SK-MEL-5 (cell line): Measurements from ENCODE around the gene FOXJ1. TPM values are rescaled to one million over a fixed set of nuclear protein-coding genes. Genes with fewer than 3 reads are reported as not detected.
"Not testable (repeated sequence)": the region's sequence is repeated elsewhere in the genome, so short reads cannot be mapped to it uniquely, and the experiment has no call there.

Experiments
- DNase-seq: peaks from one replicate; pipeline ENCODE4 v3.0.0-alpha.2; 2016; ENCODE audit warnings: low read depth, low spot score
- in situ Hi-C: cut with HindIII; loops from 2 replicates; pipeline ENCODE4 v1.10.0; 2016; ENCODE audit warnings: low sequenced_read_pairs, high pct_unique_total_duplicates, low pct_unique_long_range_greater_than_20kb
- polyA plus RNA-seq, 2 experiments: library from polyadenylated mRNA; depleted of rRNA; stranded (reverse); fragments of >200 nt; gene quantifications; 2 replicates each; pipeline ENCODE4 v1.2.3, GENCODE V29; 2015
- total RNA-seq: library from RNA; depleted of rRNA; stranded (reverse); fragments of >200 nt; shearing (Covaris generic); gene quantifications from 2 replicates; pipeline ENCODE4 v1.2.3, GENCODE V29; 2014; rRNA removed

FOXJ1 gene
- not detected in 2 replicates for total RNA-seq
- 0.02 and 0.04 TPM in 2 replicates for polyA plus RNA-seq (2015; cell fraction: cytosol; rRNA removed)
- 0.11 TPM in 1 of 2 replicates, not detected in the other for polyA plus RNA-seq (2015; cell fraction: nucleus; rRNA removed)

- in situ Hi-C loops, result no loop called here
Observed at GRCh38 chr17:76141212-76142038, at the start of gene FOXJ1. FOXJ1 (minus strand) TSS chr17:76141245; CDS start chr17:76140395, 850 bp downstream.

DNA sequence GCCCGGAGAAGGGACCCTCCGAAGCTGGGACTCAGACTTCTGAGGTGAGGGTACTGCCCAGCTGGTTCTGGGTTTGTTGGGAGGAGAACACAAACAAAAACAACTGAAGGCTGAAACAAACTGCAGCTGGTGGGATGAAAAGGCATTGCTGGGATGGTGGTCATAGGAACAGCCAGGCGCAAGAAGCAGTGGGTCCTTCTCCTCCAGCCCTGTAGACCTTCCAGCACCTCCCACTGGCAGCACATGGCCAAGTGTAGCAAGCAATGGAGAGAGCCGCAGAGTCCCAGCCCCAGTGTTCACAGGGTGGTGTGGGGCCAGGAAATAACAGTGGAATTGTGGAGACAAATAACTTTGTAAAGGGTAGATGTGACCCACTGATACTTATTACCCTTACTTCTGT lies 48.7 kb upstream of the FOXJ1 start:
- in situ Hi-C loops, result loop anchor here (25.0 kb wide), 1 partner anchor 152 kb away; the partner anchor contains the start of gene EVPL
- peak; percentile 33 for DNase-seq

More at GRCh38 chr17:76141212-76142038, at the start of gene FOXJ1:
- peak; percentile 95 for DNase-seq

DNA sequence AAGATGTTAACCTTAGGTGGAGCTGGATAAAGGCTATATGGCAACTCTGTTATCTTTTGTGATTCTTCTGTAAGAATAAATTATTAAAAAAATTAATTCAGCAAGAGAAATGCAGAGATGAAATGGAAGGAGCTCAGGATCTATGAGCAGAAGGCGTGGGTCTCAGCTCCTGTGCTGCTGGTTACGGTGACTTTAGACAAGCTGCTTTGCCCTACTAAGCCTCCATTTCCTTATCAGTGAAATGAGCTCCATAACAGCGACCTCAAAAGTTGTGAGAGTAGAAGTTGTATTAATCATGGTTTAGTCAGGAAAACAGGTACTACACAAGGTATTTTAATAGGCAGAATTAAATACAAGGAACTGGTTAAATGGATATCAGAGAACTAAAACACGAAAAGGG lies 48.2 kb upstream of the FOXJ1 start:
- in situ Hi-C loops, result loop anchor here (25.0 kb wide), 1 partner anchor 152 kb away; the partner anchor contains the start of gene EVPL
- DNase-seq, result no peak

DNA sequence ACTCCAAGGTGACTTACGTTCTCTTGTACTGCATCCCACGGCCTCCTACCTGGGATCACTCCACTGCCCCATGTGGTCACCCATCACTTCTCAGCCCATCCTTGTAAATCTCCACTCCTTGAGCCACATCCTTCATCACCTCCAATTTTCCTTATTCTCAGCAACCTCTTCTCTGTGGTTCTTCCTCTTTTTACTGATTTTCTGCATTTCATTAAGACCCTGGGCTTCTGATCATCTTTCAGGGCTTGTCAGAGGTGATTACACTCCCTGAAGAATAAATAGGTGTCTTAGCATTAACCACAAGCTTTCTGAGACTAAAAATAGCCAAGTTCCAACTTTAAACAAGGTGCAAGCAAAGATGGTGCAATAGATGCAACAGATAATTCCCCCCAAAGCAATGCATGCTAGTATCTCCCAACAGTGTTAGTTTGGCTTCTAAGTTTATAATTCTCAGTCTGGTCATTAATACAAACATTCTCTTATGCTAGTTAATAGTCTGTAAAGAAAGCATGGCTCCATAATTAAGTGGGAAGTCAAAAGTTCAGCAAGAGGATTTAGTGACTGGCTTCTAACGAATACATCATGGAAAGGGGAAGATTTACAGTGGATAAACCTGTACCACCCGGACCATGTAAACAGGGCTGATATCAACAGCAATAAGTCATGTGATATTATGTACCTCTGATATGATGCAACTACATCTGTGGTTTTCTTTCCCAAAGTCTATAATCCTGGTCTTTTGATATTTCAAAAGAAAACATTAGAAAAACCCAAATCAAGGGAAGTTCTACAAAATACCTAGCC lies 47.4 kb upstream of the FOXJ1 start:
- in situ Hi-C loops, result loop anchor here (25.0 kb wide), 1 partner anchor 151 kb away; the partner anchor contains the start of gene EVPL
- no peak for DNase-seq

GRCh38 chr17:76186774-76187173 lies 45.7 kb upstream of the FOXJ1 start:
- in situ Hi-C loops, result loop anchor here (25.0 kb wide), 1 partner anchor 149 kb away; the partner anchor contains the start of gene EVPL
- DNase-seq, result not testable (repeated sequence)

DNA sequence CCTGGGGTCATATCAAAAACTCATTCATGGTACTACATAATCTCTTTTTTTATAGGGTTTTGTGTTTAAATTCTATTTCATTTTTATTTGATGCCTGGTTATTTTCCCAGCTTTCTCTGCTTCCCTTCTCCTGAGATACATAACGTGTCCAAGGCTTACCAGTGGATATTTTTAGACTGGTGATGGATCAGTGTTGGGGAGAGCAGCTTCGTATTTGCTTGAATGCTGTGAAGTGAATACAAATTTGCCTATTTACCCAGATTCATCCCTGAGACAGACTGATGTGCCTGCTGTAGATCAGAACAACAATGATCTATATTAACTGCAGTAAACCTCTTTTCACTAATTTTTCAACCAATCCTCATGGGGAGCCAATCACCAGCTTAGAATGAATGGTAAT lies 43.2 kb upstream of the FOXJ1 start:
- in situ Hi-C loops, result loop anchor here (25.0 kb wide), 1 partner anchor 147 kb away; the partner anchor contains the start of gene EVPL

DNA sequence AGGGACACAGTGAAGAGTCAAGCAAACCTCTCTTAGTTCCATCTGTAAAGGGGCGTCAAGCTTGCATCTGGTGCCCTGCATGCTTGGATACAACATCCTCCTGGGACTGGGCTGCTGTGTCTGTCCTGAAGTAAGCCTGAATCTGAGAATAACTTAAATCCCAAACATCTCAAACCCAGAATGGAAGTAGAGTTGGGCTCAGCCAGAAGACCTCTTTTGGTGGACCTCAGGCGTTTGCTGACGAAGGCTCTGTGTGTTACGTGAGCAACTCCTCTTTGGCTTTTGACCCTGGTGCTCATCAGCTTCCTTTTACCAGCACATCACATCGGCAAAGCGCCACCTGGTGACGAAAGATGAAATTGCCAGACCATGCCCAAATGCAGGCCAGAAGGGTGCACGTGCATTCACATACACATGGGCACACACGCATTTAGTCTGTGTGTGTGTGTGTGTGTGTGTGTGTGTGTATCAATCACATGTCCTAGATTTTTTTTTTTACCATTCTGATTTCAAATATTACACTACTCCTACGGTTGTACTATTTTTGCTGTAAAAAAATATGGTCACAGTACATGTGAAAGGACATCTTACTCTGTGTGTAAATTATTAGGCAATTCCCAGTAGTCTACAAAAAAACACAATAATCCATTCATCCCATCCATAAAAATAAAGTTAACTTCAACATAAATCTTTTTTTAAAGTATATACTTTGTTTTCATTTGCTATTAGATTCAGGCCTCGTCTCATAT lies 41.1 kb upstream of the FOXJ1 start:
- peak; percentile 99 for DNase-seq
- in situ Hi-C loops, result loop anchor here (25.0 kb wide), 1 partner anchor 145 kb away; the partner anchor contains the start of gene EVPL

More for the DNA sequence above, 43.2 kb upstream of the FOXJ1 start:
- DNase-seq, result no peak

DNA sequence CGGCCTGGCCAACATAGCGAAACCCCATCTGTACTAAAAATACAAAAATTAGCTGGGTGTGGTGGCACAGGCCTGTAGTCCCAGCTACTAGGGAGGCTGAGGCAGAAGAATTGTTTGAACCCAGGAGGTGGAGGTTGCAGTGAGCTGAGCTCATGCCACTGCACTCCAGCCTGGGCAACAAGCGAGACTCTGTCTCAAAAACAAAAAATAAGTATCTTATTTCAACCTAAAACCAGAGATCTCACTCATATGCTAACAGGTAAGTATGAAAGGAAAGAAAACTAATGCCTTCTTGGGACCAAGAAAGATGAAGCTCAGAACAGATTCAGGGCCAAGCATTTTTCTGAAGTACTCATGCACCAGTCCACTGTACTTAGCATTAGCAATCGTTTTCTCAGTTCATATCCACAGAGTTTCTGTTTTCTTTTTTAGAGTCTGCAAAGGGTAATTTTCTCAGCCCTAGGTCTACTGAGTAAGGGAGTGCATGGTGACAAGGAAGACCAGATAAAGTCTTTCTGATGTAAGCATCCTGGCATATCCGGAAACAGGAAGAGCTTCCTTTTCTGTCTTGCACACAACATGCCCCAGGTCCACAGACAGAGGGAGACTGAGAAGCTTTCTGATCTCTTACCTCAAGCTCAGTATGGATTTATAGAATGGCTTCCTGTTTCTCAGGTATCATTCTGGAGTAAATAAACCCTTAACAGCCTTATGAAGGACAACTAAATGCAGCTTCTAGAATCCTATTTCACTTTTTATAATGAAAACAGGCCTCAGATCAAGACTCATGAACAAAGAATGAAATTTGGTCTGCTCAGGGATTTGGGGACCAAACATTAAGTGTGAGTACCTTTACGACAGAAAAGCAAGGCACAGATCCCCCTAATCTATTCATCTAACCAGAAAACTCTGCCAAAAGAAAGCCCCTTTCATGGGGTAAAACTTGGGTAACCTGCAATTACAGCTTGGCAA lies 38.7 kb upstream of the FOXJ1 start:
- peak; percentile 72 for DNase-seq

GRCh38 chr17:76178124-76178523 lies 37.1 kb upstream of the FOXJ1 start:
- no peak for DNase-seq
- in situ Hi-C loops, result loop anchor here (25.0 kb wide), 1 partner anchor 141 kb away; the partner anchor contains the start of gene EVPL

More for the DNA sequence above, 38.7 kb upstream of the FOXJ1 start:
- in situ Hi-C loops, result loop anchor here (25.0 kb wide), 1 partner anchor 142 kb away; the partner anchor contains the start of gene EVPL

DNA sequence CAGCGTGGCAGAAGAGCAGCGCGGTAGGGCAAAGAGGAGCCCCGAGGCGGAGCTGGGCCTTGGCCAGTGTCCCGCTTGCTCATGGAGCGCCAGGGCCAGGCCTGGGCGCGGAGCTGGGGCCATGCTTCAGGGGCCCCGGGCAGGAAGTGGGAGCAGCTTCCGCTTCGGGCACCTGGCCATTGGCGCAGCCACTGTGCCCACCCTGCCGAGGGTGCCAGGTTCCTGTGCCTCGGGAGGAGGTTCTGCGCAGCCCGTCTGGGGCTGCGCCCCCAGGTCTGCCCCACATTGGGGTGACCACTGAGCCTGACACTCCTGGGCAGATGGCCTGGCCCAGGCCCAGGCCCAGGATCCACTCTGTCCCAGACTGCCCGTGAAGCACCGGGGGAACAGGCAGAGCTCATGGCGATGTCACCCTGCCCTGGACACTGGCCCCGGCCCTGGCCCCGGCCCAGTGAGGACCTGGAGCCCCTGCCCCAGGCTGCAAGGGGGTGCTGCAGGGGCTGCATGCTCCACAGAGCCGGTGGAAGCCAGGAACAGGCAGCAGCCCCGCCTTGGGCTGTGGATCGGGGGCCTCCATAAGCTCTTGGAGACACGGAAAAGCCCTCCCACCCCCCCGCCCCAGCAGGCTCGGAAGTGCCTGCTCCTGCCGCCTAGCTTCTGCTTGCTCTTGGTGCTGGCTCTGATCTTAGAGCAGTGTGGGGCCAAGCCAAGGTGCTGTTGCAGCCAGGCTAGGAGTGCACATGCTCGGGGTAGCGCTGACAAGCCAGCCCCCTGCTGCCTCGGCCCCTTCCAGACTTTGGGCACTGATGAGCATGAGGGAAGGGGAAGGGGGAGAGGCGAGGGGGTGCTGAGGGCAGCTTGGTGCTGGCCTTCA lies 35.9 kb upstream of the FOXJ1 start:
- in situ Hi-C loops, result loop anchor here (25.0 kb wide), 1 partner anchor 140 kb away; the partner anchor contains the start of gene EVPL
- DNase-seq, result no peak

DNA sequence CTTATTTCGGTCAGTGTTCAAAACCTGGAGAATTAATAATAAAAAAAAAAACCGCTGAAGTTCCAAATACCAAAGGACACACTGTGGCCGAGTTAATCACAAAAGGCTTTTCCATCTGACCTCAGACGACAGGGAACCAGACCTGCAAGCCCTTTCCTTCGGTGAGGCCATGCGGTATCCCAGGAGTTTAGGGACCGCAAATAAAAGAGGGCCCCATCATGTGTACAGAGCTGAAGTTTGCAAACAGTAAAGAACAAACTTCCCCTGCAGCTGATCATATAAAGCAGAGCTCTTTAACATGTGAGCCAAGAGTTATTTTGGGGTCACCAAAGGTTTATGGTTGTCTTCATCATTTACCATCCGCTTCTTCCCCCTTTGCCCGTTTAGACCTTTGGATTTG lies 33.0 kb upstream of the FOXJ1 start:
- in situ Hi-C loops, result no loop called here
- DNase-seq, result no peak

- no peak for DNase-seq
- in situ Hi-C loops, result no loop called here
Observed at GRCh38 chr17:76173474-76173873, 32.4 kb upstream of the FOXJ1 start.

DNA sequence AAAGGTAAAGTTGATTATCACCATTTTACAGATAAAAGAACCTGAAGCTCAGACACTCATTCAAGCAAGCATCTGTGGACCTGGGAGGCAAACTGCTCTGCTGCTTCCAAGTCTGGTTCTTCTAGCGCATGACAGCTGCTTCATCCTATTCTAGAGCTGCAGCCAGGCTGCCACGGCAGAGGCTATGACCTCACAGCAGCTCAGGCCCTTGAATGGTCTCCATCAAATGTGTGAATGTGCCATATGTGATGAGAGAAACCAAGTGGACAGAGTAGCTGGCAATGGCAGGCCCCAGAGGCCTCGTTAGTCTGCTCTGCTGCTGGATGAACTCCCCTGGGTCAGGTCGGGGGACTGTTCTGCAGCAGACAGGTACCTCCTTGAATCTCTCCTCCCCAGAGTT lies 30.7 kb upstream of the FOXJ1 start:
- no peak for DNase-seq
- in situ Hi-C loops, result no loop called here

DNA sequence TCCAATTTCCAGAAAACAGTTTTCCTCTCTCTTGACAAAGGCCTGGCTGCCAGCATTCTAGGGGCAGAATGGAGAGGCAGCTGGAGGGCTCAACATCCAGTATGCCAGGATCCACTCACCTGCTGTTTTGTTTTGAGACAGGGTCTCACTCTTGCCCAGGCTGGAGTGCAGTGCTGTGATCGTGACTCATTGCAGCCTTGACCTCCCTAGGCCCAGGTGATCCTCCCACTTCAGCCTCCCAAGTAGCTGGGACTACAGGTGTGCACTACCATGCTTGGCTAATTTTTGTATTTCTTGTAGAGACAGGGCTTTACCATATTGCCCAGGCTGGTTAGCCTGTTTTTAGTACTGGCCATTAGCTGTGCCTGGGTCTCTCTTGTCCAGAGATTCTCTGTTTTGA lies 29.1 kb upstream of the FOXJ1 start:
- no peak for DNase-seq
- in situ Hi-C loops, result no loop called here

GRCh38 chr17:76166906-76167305 lies 25.9 kb upstream of the FOXJ1 start:
- in situ Hi-C loops, result no loop called here
- peak; percentile 70 for DNase-seq
